CD14-positive monocyte (primary cell): ENCODE measurements around the gene ALAS1. TPM values are rescaled to one million over a fixed set of nuclear protein-coding genes. Genes with fewer than 3 reads are reported as not detected.
A peak's percentile ranks its signal among the peaks of the same experiment; 100 is the strongest.

Experiments
- DNase-seq, 3 donors: peaks; one replicate each; pipeline ENCODE4 v3.0.0-alpha.2; 2011 to 2022
- H2AFZ ChIP-seq: 2 replicates; pipeline ENCODE4 v1.6.0; 2012; ENCODE audit warnings: mild to moderate bottlenecking, low read depth, low read length, inconsistent platforms; ENCODE audit not compliant: insufficient read depth, poor library complexity, severe bottlenecking
- H3K27ac ChIP-seq, 2 donors: 1 replicate in 1 of 2; 2 replicates in 1 of 2; pipeline ENCODE4 v1.5.1; 2012 to 2013; ENCODE audit warnings: low read length in 2 of 2, control low read depth in 1 of 2, inconsistent platforms in 1 of 2, low read depth in 1 of 2, mild to moderate bottlenecking in 1 of 2
- H3K27me3 ChIP-seq, 2 donors: one replicate each; pipeline versions ENCODE4 v1.6.0 to v1.6.1; 2011 to 2013; ENCODE audit warnings: low read length in 2 of 2; ENCODE audit not compliant: control insufficient read depth in 2 of 2, insufficient read depth in 2 of 2
- H3K36me3 ChIP-seq, 2 donors: replicated peaks in 1 of 2; 1 replicate in 1 of 2; 2 replicates in 1 of 2; pipeline versions ENCODE4 v1.5.1 to v1.6.1; 2012 to 2013; ENCODE audit warnings: low read length in 2 of 2, control low read depth in 1 of 2, inconsistent platforms in 1 of 2, mild to moderate bottlenecking in 1 of 2; ENCODE audit not compliant: insufficient read depth in 2 of 2, control insufficient read depth in 1 of 2
- H3K4me1 ChIP-seq, 2 donors: 1 replicate in 1 of 2; 2 replicates in 1 of 2; pipeline versions ENCODE4 v1.5.1 to v1.6.1; 2012 to 2013; ENCODE audit warnings: low read length in 2 of 2, control low read depth in 1 of 2, inconsistent platforms in 1 of 2, mild to moderate bottlenecking in 1 of 2, moderate library complexity in 1 of 2; ENCODE audit not compliant: insufficient read depth in 2 of 2, control insufficient read depth in 1 of 2
- H3K4me2 ChIP-seq: replicated peaks from 2 replicates; pipeline ENCODE3; 2012; ENCODE audit warnings: low read length, moderate library complexity, mild to moderate bottlenecking; ENCODE audit not compliant: poor library complexity, severe bottlenecking; ENCODE audit errors: extremely low read depth
- H3K4me3 ChIP-seq, 3 experiments: fragments of 200-600 bp in 1 of 3; sonication (generic) in 1 of 3; replicated peaks in 1 of 3; 1 replicate in 2 of 3; 2 replicates in 1 of 3; pipeline ENCODE4 v1.5.1; 2011 to 2013; ENCODE audit warnings: low read length in 3 of 3, mild to moderate bottlenecking in 3 of 3, control low read depth in 2 of 3, low read depth in 2 of 3, inconsistent platforms in 1 of 3, moderate library complexity in 1 of 3
- H3K79me2 ChIP-seq: 2 replicates; pipeline ENCODE4 v1.6.0; 2012; ENCODE audit warnings: mild to moderate bottlenecking, control low read depth, inconsistent platforms, low read length, moderate library complexity; ENCODE audit not compliant: insufficient read depth
- H3K9ac ChIP-seq: 2 replicates; pipeline ENCODE4 v1.6.0; 2017; ENCODE audit warnings: low read length, mild to moderate bottlenecking; ENCODE audit not compliant: insufficient read depth, poor library complexity, severe bottlenecking
- H3K9me3 ChIP-seq, 2 donors: replicated peaks in 1 of 2; 1 replicate in 1 of 2; 2 replicates in 1 of 2; pipeline versions ENCODE4 v1.5.1 to v1.6.1; 2012 to 2013; ENCODE audit warnings: low read length in 2 of 2, control low read depth in 1 of 2; ENCODE audit not compliant: control insufficient read depth in 1 of 2, insufficient read depth in 1 of 2
- H4K20me1 ChIP-seq: 2 replicates; pipeline ENCODE4 v1.6.0; 2012; ENCODE audit warnings: mild to moderate bottlenecking, low read length, control low read depth, moderate library complexity; ENCODE audit not compliant: insufficient read depth
- H3K27ac Mint-ChIP-seq, 7 donors: one replicate each; pipeline ENCODE4 v1.8.0; 2020; ENCODE audit warnings: mild to moderate bottlenecking in 7 of 7, mixed read lengths in 7 of 7, moderate library complexity in 6 of 7, inconsistent platforms in 2 of 7
- H3K27me3 Mint-ChIP-seq, 3 donors: one replicate each; pipeline ENCODE4 v1.8.0; 2021 to 2022; ENCODE audit warnings: low read depth in 3 of 3, mild to moderate bottlenecking in 3 of 3, mixed read lengths in 3 of 3, moderate library complexity in 3 of 3, inconsistent platforms in 1 of 3
- H3K36me3 Mint-ChIP-seq, 2 donors: one replicate each; pipeline ENCODE4 v1.8.0; 2020; ENCODE audit warnings: mixed read lengths in 2 of 2, inconsistent platforms in 1 of 2, mild to moderate bottlenecking in 1 of 2
- H3K4me1 Mint-ChIP-seq: one replicate; pipeline ENCODE4 v1.8.0; 2020; ENCODE audit warnings: mild to moderate bottlenecking, mixed read lengths
- H3K4me3 Mint-ChIP-seq, 2 donors: one replicate each; pipeline ENCODE4 v1.8.0; 2020; ENCODE audit warnings: mild to moderate bottlenecking in 2 of 2, mixed read lengths in 2 of 2, moderate library complexity in 1 of 2
- H3K9me3 Mint-ChIP-seq, 7 donors: one replicate each; pipeline ENCODE4 v1.8.0; 2020 to 2022; ENCODE audit warnings: mixed read lengths in 7 of 7, mild to moderate bottlenecking in 6 of 7, moderate library complexity in 6 of 7, inconsistent platforms in 2 of 7
- CTCF ChIP-seq: fragments of 200-600 bp; IDR thresholded peaks from one replicate; pipeline ENCODE4 v1.8.0; 2022; ENCODE audit warnings: antibody characterized with exemption, mild to moderate bottlenecking
- WGBS: methylation state at CpG from one replicate; pipeline ENCODE4 v1.1.5; 2013; ENCODE audit warnings: missing lambda C conversion rate; ENCODE audit not compliant: insufficient coverage; 5-methylcytosine and 5-hydroxymethylcytosine counted together
- intact Hi-C, 2 donors: fragments of 100-400 bp; cut with micrococcal nuclease; formaldehyde crosslinking; loops; one replicate each; pipeline versions ENCODE4 v1.15.0 to v1.15.1; 2023
- polyA plus RNA-seq, 3 donors: library from polyadenylated mRNA; depleted of rRNA in 1 of 3; unstranded in 2 of 3; stranded (reverse) in 1 of 3; fragments of 300-500 nt in 2 of 3; fragments of >200 nt in 1 of 3; fragmentation: Illumina TruSeq in 2 of 3; gene quantifications; 1 replicate in 2 of 3; 2 replicates in 1 of 3; pipeline ENCODE4 v1.2.3, GENCODE V29; 2012 to 2021

Gene ALAS1
- polyA plus RNA-seq, 3 donors, result 20.9 to 84.7 (median 38.7) TPM

GRCh38 chr3:52193065-52193464, 4.9 kb upstream of the ALAS1 start:
- Histone ChIP-seq H3K4me1 (peaks cover 55 to 57% of the 10 kb centered on the region in 2 donors), H2AFZ (no peak overlapping the region), H3K4me3 (no peak overlapping the region), H3K36me3 (no peaks in the 10 kb centered on the region), H3K27ac (no peak overlapping the region), H3K27me3 (no peaks in the 10 kb centered on the region), H3K79me2 (peaks cover 2% of the 10 kb centered on the region), H3K4me2 (no peak overlapping the region), H3K9ac (no peak overlapping the region), H4K20me1 (no peaks in the 10 kb centered on the region), H3K9me3 (no peaks in the 10 kb centered on the region)
- Mint-ChIP-seq H3K9me3 (no peaks in the 10 kb centered on the region), H3K27me3 (peaks cover 0 to 4% (median 0%) of the 10 kb centered on the region in 3 donors), H3K36me3 (peaks cover 0 to 1% of the 10 kb centered on the region in 2 donors), H3K27ac (no peak overlapping the region), H3K4me1 (peaks cover 57% of the 10 kb centered on the region), H3K4me3 (no peak overlapping the region)
- 82% methylated on average over 8 of the region's 18 CpGs for WGBS
- intact Hi-C loops, result no loop called here
- no peak for DNase-seq
- no peak for TF ChIP-seq CTCF

GRCh38 chr3:52194485-52195290, 3.3 kb upstream of the ALAS1 start:
- no peak overlapping the region for H3K9ac ChIP-seq
- Mint-ChIP-seq H3K4me1 (peaks cover 52% of the 10 kb centered on the region), H3K9me3 (no peaks in the 10 kb centered on the region), H3K36me3 (peaks cover 6 to 8% of the 10 kb centered on the region in 2 donors), H3K27ac (peak overlapping the region in 2 of 7 donors; percentile 37 to 66), H3K27me3 (peaks cover 0 to 4% (median 0%) of the 10 kb centered on the region in 3 donors), H3K4me3 (no peak overlapping the region)
- peaks cover 10% of the 10 kb centered on the region for H4K20me1 ChIP-seq
- TF ChIP-seq CTCF, result no peak
- no peaks in the 10 kb centered on the region for H3K9me3 ChIP-seq
- peaks cover 51 to 56% of the 10 kb centered on the region in 2 donors for H3K4me1 ChIP-seq
- intact Hi-C loops, result loop anchor here (5.0 kb wide), 2 partner anchors 42 to 132 kb away; partner anchors contain the start of gene POC1A (in 1 of the 2)
- no peak overlapping the region for H3K4me2 ChIP-seq
- no peak overlapping the region for H3K4me3 ChIP-seq
- no peak overlapping the region for H2AFZ ChIP-seq
- H3K36me3 ChIP-seq, result no peaks in the 10 kb centered on the region
- 94% methylated on average over 6 of the region's 14 CpGs for WGBS
- H3K79me2 ChIP-seq, result peaks cover 18% of the 10 kb centered on the region
- no peak for DNase-seq
- H3K27ac ChIP-seq, result no peak overlapping the region
- no peaks in the 10 kb centered on the region for H3K27me3 ChIP-seq
